Stimulated activated CD4-positive, alpha-beta T cell treated with anti-CD3 and anti-CD28 coated beads, Interleukin-2, amount 100 ng/mL, for 48 hours (primary cell): ENCODE measurements around the gene CLIC6.
A peak's percentile ranks its signal among the peaks of the same experiment; 100 is the strongest.

Experiments
- DNase-seq, 2 donors: peaks; one replicate each; pipeline ENCODE4 v3.0.0-alpha.2; 2020

CLIC6 gene

DNA sequence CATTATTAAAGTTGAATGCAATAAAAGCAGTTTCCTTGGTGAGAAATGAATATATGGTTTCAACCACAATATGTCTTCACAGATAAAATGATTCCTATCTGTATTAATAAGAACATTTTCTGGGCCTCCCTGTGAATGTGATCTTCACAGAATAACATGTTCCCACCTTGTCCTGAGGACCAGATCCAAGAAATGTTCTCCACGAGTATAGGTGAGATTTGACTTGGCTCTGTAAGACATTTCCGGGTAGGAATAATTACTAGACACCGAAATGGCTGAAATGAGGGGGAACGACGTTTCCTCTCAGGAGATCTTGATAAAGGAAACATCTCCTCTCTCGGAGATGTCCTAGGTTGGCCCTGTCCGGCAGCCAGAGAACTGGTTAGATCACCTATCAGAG lies 61.4 kb downstream of the CLIC6 start:
- no peak for DNase-seq

DNA sequence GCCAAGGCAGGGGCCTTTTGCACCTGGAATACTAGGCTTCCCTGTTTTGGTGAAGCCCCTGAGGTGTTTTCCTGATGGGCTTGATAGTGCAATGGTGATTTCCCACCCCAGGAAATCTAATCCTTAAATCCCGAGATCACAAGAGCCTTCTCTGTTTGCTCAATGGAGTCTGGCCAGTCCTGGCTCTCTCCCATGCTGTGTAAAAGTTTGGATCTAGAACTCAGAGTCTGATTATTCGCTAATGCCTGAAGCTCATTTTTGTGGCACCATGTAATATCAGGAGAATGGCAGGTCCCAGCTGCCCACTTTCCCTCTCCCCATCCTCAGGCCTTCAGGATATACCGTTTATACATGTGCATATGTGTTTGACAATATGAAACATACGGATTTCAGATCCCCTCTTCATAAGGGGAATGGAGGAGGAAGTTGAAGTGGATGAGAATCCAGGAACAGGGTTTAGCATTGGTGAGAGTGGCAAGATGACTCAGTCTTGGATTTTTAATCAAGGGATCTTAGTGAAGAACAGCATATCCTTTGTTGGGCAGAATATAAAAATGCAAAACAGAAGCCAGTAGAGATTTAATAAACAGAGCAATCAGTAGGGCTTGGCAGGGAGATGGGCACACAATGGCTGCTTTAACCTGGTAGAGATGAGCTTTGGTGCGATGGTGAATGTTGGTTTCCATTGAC lies 62.1 kb downstream of the CLIC6 start:
- no peak for DNase-seq

DNA sequence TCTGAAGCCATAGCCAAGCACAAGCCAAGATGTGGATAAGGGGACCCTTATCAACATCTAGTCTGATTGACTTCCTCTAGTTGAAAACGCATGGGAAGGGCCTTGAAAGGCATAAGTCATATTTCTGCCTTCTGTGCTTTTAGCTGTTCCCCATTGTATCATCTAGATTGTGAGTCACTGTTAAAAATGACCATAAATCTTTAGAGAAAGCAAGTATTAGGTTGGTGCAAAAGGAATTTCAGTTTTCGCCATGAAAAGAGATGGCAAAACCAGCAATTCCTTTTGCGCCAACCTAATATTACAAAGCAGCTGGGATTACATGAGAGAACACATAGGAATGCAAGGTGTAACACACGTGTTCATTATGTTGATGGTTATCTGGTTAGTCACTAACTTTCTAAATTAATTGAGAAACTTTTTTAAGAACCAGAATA lies 63.6 kb downstream of the CLIC6 start:
- DNase-seq: no peak

DNA sequence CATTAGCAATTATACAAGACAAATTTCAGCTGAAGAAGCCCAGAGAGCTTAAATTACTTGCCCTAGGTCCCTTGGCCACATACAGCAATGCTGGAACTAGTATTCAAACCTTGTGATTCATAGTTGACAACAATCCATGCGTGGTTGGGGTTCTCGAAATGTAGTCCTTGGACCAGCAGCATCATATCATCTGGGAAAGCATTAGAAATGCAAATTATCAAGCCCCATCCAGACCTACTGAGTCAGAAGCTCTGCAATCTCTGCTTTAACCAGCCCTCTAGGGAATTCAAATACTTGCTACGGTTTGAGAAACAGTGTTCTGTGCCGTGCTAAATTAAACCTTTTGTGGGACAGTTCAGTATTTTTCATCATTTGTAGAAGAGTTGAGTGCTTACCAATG lies 65.1 kb downstream of the CLIC6 start:
- no peak for DNase-seq

DNA sequence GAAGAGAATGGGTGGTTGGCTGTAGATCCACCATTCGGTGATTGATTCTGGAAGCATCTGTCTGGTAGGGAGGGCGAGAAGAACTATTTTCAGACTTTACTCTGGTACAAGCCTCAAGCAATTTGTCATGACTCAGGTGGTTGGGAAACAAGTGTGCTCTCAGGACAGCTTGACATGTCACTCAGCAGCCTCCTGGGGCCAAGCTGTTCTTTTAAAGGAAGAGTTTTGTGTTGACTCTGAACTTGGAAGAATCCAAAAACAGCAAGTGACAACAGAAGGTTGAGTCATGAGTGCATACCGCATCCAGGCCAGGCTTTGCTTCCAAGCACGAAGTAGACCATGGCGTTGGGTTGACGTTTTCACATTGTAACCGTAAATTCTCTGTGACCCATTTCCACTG lies 65.9 kb downstream of the CLIC6 start:
- DNase-seq: no peak

DNA sequence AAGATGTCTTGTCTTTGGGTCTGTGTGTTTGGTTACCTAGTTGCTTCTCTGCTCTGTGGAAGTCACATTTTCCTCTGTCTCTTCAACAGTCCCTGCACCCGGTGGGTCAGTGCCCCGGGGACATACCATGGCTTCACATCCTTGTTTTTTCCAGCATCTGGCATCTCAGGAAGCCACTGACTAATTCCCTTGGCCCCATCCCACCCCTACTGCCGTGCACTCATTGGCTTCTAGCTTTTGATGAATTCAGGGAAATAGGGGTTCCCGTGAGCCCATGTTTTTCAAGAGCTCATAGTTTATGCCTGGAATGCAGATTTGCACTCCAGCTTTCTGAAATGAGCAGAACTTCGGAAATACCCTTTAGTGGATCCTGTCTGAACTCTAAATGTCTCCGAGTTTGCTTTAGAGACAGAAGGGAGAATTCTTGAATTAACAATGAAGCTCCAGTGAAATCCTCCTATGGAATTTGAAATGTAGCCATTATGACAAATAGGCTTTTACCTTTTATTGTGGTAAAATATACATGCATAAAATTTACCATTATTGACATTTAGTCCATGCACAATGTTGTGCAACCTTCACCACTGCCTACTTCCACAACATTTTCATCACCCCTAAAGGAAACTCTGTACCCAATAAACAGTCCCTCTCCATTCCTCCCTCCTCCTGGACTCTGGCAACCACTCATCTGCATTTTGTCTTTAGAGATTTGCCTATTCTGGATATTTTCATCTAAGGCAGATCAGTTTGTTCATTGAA lies 67.5 kb downstream of the CLIC6 start:
- no peak for DNase-seq

DNA sequence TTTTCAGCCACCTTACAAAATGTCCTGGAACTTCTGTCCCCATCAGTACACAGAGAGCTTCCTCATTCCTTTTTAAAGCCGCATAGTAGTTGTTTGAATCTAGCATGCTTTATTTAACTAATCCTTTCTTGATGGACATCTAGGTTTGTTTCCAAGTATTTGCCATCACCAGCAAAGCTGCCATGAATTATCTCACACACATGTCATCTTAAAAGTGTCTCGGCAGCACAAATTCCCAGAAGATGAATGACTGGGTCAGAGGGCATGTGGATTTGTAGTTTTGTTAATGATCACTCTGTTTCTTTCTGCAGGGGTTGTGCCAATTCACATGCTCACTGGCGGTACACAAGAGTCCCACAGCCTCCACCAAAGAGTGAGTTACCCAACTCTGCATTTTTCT lies 68.3 kb downstream of the CLIC6 start:
- DNase-seq: no peak

DNA sequence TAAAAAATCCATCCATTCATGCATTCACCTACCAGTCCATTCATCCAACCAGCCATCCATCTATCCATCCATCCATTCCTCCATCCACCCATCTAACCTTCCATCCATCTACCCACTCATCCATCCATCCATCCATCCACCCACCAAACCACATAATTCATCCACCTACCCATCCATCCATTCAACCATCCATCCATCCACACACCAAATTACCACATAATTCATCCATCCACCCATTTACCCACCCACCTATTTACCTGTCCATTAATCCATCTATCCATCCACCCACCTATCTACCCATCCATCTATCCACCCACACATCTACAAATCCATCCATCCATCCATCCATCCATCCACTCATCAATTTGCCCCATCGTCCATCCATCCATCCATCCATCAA lies 71.4 kb downstream of the CLIC6 start:
- no peak for DNase-seq

DNA sequence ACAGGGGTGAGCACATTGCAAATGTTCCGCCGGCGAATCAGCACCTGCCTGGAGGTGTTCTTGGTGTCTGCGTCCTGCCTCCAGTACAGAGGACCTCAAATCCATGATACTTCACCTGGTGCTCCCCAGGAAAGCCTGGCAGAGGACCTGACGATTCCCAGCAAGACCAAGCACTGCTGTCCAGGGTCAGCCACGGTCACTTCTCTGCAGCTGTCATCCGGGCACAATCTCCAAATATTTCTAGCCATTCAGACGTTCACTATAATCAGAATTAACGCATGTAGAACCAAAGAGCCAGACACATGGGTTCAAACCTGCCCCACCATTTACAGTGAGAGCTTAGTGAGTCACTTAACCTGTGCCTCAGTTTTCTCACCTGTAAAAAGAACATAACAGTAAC lies 74.5 kb downstream of the CLIC6 start:
- no peak for DNase-seq

DNA sequence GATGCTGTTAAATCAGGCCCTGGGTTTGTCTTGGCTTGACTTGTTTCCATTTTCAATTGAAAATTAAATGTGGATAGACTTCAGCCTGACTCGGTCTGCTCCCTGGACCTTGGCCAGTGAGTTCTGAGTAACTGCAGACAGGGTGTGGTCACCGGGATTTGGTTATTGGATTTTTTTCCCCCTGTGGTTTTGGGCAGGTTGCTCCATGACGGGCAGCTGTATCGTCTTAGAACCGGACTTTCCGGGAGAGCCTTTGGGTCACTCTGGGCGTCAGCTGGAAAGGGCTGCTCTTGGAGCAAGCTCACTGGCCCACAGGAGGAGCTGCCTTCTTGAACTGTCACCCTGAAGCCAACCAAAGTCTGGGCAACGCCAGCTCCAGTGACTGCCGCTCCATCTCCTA lies 75.0 kb downstream of the CLIC6 start:
- no peak for DNase-seq

DNA sequence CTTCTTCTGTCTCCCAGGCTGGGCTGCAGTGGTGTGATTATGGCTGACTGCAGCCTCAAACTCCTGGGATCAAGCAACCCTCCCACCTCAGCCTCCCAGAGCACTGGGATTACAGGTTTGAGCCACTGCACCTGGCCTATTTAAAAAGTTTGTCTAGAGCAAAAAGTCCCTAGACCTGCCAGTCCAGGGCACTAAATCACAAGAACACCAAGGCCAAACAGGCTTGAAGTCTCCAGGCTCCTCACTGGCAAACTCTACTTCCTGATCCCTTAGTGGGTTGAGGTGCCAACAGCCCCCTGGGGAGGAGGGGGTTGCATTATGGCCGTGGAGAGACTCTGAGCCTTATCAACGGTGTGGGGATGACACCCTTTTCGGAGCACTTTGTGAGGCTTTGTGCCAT lies 76.0 kb downstream of the CLIC6 start:
- DNase-seq: no peak

DNA sequence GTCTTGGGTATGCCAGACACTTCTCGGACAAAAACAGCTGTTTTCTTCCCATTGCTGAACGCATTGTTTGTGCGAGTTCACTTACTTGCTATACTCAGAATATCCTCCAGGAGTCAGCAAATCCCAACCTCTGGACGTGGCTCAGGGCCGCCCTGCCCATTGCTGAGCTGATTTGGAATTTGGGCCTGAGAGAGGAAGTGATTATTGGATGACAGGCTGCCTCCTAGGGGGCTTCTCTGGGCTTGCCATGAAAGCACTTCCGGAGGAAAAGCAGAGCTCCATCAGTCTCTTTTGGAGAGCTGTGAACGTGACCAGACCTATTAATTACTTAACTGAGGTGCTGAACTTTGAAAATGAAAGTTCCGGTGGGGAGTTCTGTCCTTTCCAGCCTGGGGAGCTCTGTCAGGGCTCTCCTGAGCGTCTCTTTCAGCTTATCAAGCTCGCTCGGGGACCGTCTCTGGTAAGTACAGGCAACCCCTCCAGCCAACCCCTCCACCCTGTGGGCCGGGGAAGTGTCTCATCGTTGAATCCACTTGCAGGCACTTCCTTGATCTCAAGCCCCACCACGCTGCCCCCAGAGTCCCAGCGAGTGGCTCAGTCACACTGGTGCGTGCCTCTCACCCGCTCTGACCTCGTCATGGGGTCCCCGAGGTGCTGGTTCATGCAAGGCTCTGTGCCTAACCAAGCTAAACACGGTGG lies 76.9 kb downstream of the CLIC6 start:
- DNase-seq: peak; percentile 39 to 47

DNA sequence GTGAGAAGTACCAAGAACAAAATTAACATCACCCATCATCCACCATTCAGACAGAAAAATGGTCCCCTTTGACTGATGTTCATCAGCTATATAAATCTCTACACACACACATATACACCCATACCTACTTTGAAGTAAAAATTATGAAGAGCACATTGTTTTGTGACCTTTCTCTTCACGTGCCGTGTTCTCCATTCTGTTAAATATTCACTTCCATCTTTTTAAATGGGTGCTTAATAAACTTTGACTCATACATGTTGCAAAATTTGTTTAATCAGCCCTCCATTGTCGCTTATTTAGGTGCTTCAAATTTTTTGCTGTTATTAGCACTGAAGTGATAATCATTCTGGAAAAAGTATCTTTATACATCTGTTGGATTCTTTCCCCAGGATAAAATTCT lies 80.1 kb downstream of the CLIC6 start:
- no peak for DNase-seq

DNA sequence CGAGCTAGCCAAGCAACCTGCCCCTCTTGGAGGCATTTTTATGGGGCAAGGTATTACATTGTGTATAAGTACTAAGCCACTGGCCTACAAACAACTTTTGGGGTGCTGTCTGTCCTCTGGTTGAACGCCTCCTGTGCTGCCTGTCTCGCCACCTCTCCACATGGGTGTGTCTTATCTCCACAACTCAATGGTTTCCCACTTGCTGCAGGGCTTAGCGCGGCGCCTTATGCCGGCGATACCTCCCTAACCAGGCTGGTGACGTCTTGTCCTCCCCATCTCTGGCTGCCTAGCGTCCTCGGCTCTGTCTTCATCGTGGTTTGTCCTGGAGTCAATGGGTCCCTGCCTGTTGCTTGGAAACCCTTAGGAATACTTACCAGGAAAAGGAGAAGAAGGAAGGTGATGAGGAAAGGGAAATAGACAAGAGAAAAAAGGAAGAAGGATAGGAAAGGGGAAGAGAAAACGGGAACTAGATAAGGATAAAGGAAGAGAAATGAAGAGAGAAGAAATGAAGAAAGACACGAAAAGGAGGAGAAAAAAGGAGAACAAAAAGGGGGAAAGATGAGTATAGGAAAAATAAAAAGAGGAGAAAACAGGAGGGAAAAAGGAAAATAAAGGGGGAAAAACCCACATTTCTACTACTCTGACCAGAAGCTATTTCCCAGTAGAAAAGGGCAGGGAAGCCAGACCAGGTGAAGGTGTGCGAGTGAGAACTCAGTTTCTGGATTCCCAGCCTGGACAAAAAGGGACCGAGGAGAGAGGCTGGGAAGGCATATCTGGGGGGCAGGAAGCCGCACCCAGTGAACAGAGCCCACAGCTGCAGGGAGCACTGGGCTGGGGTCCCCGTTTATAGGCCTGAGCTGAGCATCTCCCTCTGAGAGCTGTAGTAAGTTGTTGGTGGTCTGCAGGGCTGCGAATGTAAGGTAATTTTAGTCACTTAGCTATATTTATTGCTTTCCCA lies 86.2 kb downstream of the CLIC6 start:
- DNase-seq: no peak

DNA sequence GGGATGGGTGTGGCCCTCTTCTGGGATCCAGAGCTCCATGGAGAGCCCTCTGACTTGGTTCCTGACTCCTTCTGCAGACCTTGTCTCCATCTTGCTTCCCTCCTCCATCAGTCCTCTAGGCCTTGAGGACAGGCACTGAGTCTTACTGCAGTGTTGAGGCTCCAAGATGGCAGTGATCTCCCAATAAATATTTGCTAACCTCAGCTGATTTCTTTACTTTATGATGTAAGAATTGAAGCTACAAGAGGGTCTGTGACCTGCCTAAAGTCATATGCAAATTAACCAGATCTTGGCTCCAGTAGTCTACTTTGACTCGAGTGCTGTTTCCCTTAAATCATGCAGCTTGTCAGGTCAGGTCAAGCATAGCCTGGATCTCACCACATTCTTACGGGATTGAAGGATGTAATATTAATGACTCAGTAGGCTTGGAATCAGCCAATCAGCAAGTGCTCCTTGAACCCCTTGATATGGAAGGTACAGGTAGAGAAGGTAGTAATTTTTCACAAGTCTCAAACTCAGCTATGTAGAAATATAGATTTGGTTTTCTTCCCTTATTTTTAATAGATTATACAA lies 93.0 kb downstream of the CLIC6 start:
- no peak for DNase-seq

DNA sequence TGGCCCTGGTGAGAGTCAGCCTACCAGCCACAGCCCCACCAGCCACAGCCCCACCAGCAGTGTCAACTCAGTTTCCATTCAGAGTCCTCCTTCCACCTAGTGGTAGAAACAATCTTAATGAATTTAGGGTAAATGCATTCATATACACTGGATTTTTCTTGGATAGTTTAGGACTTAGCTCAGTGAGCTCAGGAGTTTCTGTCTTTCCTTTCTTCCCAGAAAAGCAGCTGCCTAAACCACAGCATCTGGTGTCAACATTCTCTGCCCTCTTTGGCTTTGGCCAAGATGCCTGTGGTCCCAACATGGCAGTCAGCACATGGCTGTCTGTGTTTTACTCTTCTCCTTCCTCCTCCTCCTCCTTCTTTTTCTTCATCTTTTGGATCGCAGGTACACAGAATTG lies 94.0 kb downstream of the CLIC6 start:
- no peak for DNase-seq

DNA sequence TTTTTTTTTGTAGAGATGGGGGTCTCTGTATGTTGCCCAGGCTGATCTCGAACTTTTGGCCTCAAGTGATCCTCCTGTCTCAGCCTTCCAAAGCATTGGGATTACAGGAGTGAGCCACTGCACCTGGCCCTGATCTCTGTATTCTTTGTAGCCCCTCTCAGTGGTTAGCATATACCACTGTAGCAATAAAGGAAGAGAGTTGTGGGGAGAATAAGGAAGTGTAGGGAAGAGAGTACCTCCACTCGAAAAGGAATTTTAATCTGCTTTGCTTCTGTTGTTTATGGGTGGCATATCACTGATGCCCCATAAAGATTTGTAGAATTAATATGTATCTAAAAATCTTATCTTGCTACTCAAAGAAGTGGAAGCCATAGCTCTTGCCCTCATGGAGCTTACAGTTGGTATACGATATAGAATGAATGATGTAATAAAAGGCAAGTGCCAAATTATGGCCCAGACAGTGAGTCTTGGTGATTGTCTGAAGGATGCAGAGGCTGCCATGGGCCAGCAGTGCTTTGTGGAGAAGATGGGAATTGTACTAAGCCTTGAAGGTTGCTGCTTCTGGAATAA lies 96.0 kb downstream of the CLIC6 start:
- DNase-seq: no peak

DNA sequence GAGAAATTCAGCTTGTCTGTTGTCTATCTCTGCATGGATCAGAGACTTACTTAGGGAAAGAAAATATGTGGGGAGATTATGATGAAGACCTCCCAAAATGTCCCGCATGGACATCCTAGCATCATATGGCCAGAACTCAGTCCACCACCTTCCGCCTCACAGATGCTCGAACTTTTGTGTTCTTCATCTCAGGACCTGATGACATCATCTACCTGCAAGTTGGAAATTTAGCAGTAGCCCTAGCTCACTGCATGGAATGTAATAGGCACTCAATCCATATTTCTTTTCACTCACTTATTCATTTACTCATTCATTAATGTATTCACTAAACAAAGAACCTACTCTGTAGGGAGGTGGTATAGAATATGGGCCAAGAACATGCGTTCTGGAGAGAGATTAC lies 96.8 kb downstream of the CLIC6 start:
- DNase-seq: no peak

DNA sequence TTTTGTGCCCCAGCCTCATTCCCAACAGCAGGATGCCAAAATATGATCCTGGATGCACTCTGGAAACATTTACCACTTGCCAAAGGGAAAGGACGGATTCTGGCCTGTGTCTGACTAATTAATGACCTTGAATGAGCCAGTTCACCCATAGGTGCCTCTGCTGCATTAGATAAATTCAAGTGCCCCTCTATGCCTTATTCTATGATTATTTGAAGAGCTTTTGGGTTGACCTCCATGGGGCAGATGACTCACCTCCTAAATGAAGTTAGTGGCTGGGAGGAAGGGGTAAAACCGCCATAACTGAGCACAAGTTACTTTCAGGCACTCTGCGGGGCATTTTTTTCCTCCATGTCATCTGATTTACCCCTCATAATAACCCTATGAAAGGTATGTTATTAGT lies 98.1 kb downstream of the CLIC6 start:
- no peak for DNase-seq
